A549 (cell line): ENCODE results near the gene SPPL2A.

Experiments
- CTCF ChIP-seq: fragments of >200 bp; sonication (Bioruptor Twin); formaldehyde crosslinking; IDR thresholded peaks from 3 replicates; pipeline ENCODE4 v1.5.1; 2016
- KDM5A ChIP-seq: fragments of 200-600 bp; sonication (generic); IDR thresholded peaks from 2 replicates; pipeline ENCODE4 v1.6.1; 2016; ENCODE audit warnings: antibody characterized with exemption, mild to moderate bottlenecking
- MAFK ChIP-seq: fragments of 450-650 bp; IDR thresholded peaks from 2 replicates; pipeline ENCODE4 v1.6.1; 2014; ENCODE audit not compliant: partially characterized antibody
- TF ChIP-seq, protein P1 (sequence below): fragments of 200-600 bp; sonication (generic); IDR thresholded peaks from 2 replicates; pipeline ENCODE4 v1.6.1; 2016; ENCODE audit warnings: antibody characterized with exemption, mild to moderate bottlenecking, moderate library complexity

DNA sequence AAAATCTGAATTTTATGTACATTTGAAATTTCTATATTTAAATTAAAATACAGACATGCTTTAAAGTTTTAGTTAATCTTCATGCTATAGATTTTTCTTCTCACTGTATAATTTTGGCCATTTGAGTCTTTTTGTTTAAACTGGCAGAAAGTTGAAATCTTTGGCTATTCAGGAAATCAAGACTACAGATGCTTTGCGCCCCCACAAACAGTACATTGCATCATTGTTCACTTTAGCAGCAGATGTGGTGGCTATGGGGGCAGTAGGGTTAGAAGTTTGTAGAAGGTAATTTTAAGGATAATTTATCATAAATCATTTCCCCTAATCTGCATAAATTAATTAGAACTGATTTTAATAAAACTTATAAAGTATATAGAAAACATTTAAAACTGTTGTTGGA lies 20.9 kb downstream of the SPPL2A start:
- TF ChIP-seq CTCF, result no peak
- TF ChIP-seq KDM5A, result no peak
- TF ChIP-seq, protein P1, sequence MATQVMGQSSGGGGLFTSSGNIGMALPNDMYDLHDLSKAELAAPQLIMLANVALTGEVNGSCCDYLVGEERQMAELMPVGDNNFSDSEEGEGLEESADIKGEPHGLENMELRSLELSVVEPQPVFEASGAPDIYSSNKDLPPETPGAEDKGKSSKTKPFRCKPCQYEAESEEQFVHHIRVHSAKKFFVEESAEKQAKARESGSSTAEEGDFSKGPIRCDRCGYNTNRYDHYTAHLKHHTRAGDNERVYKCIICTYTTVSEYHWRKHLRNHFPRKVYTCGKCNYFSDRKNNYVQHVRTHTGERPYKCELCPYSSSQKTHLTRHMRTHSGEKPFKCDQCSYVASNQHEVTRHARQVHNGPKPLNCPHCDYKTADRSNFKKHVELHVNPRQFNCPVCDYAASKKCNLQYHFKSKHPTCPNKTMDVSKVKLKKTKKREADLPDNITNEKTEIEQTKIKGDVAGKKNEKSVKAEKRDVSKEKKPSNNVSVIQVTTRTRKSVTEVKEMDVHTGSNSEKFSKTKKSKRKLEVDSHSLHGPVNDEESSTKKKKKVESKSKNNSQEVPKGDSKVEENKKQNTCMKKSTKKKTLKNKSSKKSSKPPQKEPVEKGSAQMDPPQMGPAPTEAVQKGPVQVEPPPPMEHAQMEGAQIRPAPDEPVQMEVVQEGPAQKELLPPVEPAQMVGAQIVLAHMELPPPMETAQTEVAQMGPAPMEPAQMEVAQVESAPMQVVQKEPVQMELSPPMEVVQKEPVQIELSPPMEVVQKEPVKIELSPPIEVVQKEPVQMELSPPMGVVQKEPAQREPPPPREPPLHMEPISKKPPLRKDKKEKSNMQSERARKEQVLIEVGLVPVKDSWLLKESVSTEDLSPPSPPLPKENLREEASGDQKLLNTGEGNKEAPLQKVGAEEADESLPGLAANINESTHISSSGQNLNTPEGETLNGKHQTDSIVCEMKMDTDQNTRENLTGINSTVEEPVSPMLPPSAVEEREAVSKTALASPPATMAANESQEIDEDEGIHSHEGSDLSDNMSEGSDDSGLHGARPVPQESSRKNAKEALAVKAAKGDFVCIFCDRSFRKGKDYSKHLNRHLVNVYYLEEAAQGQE, result no peak
- TF ChIP-seq MAFK, result no peak
